PFSK-1 (cell line): ENCODE data around the gene PON1.

Experiments used
- POLR2AphosphoS5 ChIP-seq: IDR thresholded peaks from 2 replicates; pipeline ENCODE4 v1.6.1; 2012; ENCODE audit warnings: low read depth, mild to moderate bottlenecking, control low read depth, low read length, moderate library complexity
- SIN3A ChIP-seq: IDR thresholded peaks from 2 replicates; pipeline ENCODE4 v1.6.1; 2012; ENCODE audit warnings: mild to moderate bottlenecking, low read length, moderate library complexity, borderline replicate concordance; ENCODE audit not compliant: insufficient read depth
- TAF1 ChIP-seq: IDR thresholded peaks from 2 replicates; pipeline ENCODE4 v1.6.1; 2012; ENCODE audit warnings: low read length, control low read depth, borderline replicate concordance; ENCODE audit not compliant: insufficient read depth
- TF ChIP-seq, protein P1 (sequence below), 2 experiments: IDR thresholded peaks; 2 replicates each; pipeline versions ENCODE4 v1.6.1 to v1.8.0; 2011 to 2012; ENCODE audit warnings: low read depth in 2 of 2, low read length in 2 of 2, control low read depth in 1 of 2, inconsistent platforms in 1 of 2, mild to moderate bottlenecking in 1 of 2, moderate library complexity in 1 of 2; ENCODE audit not compliant: insufficient read depth in 1 of 2

DNA sequence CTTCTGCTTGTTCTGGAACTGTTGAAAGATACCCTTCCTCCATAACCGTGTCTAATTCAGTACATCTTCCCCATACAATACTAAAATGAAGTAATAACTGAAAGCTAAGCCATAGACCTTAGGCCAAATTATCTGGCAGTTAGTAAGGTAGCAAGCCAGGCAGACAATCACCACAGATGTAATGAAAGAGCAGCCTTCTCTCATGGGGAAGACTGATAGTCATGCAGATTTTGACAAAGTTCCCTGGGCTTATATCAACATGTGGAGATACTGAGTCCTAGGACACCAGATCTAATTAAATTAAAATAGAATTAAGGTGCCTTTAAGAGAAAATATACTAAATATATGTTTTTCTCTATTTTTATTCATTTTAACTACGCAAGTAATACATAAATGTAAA, 61.5 kb downstream of the PON1 start:
- TF ChIP-seq POLR2AphosphoS5 (no peak), TAF1 (no peak), SIN3A (no peak)
- TF ChIP-seq, protein P1, sequence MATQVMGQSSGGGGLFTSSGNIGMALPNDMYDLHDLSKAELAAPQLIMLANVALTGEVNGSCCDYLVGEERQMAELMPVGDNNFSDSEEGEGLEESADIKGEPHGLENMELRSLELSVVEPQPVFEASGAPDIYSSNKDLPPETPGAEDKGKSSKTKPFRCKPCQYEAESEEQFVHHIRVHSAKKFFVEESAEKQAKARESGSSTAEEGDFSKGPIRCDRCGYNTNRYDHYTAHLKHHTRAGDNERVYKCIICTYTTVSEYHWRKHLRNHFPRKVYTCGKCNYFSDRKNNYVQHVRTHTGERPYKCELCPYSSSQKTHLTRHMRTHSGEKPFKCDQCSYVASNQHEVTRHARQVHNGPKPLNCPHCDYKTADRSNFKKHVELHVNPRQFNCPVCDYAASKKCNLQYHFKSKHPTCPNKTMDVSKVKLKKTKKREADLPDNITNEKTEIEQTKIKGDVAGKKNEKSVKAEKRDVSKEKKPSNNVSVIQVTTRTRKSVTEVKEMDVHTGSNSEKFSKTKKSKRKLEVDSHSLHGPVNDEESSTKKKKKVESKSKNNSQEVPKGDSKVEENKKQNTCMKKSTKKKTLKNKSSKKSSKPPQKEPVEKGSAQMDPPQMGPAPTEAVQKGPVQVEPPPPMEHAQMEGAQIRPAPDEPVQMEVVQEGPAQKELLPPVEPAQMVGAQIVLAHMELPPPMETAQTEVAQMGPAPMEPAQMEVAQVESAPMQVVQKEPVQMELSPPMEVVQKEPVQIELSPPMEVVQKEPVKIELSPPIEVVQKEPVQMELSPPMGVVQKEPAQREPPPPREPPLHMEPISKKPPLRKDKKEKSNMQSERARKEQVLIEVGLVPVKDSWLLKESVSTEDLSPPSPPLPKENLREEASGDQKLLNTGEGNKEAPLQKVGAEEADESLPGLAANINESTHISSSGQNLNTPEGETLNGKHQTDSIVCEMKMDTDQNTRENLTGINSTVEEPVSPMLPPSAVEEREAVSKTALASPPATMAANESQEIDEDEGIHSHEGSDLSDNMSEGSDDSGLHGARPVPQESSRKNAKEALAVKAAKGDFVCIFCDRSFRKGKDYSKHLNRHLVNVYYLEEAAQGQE (IDR thresholded peaks at IDR 0.05; ENCODE audit: insufficient read depth in 1 of 2, low read depth in 2 of 2, low read length in 2 of 2) = no peak
